Activated T-cell treated with anti-CD3 and anti-CD28 coated beads, Interleukin-2, amount 50 U/mL, for 24 hours (primary cell): ENCODE data around the gene OBSCN.
"Not testable (repeated sequence)": the region's sequence is repeated elsewhere in the genome, so short reads cannot be mapped to it uniquely, and the experiment has no call there.

Experiments
- DNase-seq: peaks from one replicate; pipeline ENCODE4 v3.0.0-alpha.2; 2020
- H3K27ac Mint-ChIP-seq: 2 replicates; pipeline ENCODE4 v1.8.0; 2020; ENCODE audit warnings: mild to moderate bottlenecking, mixed read lengths
- H3K27me3 Mint-ChIP-seq: 2 replicates; pipeline ENCODE4 v1.8.0; 2020; ENCODE audit warnings: mixed read lengths
- H3K36me3 Mint-ChIP-seq: 2 replicates; pipeline ENCODE4 v1.8.0; 2020; ENCODE audit warnings: low read depth, mixed read lengths
- H3K4me1 Mint-ChIP-seq: 2 replicates; pipeline ENCODE4 v1.8.0; 2020; ENCODE audit warnings: low read depth, mixed read lengths
- H3K4me3 Mint-ChIP-seq: 2 replicates; pipeline ENCODE4 v1.8.0; 2020; ENCODE audit warnings: mild to moderate bottlenecking, moderate library complexity, mixed read lengths
- H3K9me3 Mint-ChIP-seq: 2 replicates; pipeline ENCODE4 v1.8.0; 2020; ENCODE audit warnings: mixed read lengths

Gene OBSCN

GRCh38 chr1:228219962-228220780, 12.3 kb downstream of the OBSCN start:
- Mint-ChIP-seq H3K4me3 (no peak overlapping the region), H3K9me3 (peaks cover 3% of the 10 kb centered on the region), H3K27ac (no peak overlapping the region), H3K36me3 (peaks cover 70% of the 10 kb centered on the region), H3K4me1 (no peaks in the 10 kb centered on the region), H3K27me3 (no peaks in the 10 kb centered on the region)
- no peak for DNase-seq

- not testable (repeated sequence) for DNase-seq, H3K27me3 Mint-ChIP-seq, H3K9me3 Mint-ChIP-seq, H3K4me3 Mint-ChIP-seq, H3K4me1 Mint-ChIP-seq, H3K27ac Mint-ChIP-seq
- H3K36me3 Mint-ChIP-seq = peaks cover 75% of the 10 kb centered on the region
Observed at GRCh38 chr1:228221097-228221496, 13.3 kb downstream of the OBSCN start.

GRCh38 chr1:228222548-228222947, 14.7 kb downstream of the OBSCN start:
- H3K36me3 Mint-ChIP-seq = peaks cover 80% of the 10 kb centered on the region

GRCh38 chr1:228224198-228225164, 16.6 kb downstream of the OBSCN start:
- H3K4me1 Mint-ChIP-seq = no peaks in the 10 kb centered on the region
- H3K36me3 Mint-ChIP-seq = peaks cover 79% of the 10 kb centered on the region
- H3K4me3 Mint-ChIP-seq = no peak overlapping the region
- no peak for DNase-seq
- no peaks in the 10 kb centered on the region for H3K27me3 Mint-ChIP-seq
- no peak overlapping the region for H3K27ac Mint-ChIP-seq
- peaks cover 6% of the 10 kb centered on the region for H3K9me3 Mint-ChIP-seq

More at GRCh38 chr1:228222548-228222947, 14.7 kb downstream of the OBSCN start:
- H3K9me3 Mint-ChIP-seq = peaks cover 6% of the 10 kb centered on the region
- no peaks in the 10 kb centered on the region for H3K4me1 Mint-ChIP-seq
- H3K27me3 Mint-ChIP-seq = no peaks in the 10 kb centered on the region
- no peak overlapping the region for H3K4me3 Mint-ChIP-seq
- no peak overlapping the region for H3K27ac Mint-ChIP-seq
- no peak for DNase-seq

GRCh38 chr1:228225165-228225710, 17.4 kb downstream of the OBSCN start:
- no peak overlapping the region for H3K4me3 Mint-ChIP-seq
- no peaks in the 10 kb centered on the region for H3K27me3 Mint-ChIP-seq
- no peaks in the 10 kb centered on the region for H3K4me1 Mint-ChIP-seq
- DNase-seq = no peak
- H3K36me3 Mint-ChIP-seq = peaks cover 77% of the 10 kb centered on the region
- H3K27ac Mint-ChIP-seq = no peak overlapping the region
- peaks cover 6% of the 10 kb centered on the region for H3K9me3 Mint-ChIP-seq

- no peaks in the 10 kb centered on the region for H3K27me3 Mint-ChIP-seq
- peaks cover 6% of the 10 kb centered on the region for H3K9me3 Mint-ChIP-seq
- H3K27ac Mint-ChIP-seq = no peak overlapping the region
- peaks cover 2% of the 10 kb centered on the region for H3K4me1 Mint-ChIP-seq
- H3K4me3 Mint-ChIP-seq = no peak overlapping the region
- DNase-seq = no peak
- H3K36me3 Mint-ChIP-seq = peaks cover 80% of the 10 kb centered on the region
Observed at GRCh38 chr1:228225740-228226139, 17.9 kb downstream of the OBSCN start.

- Mint-ChIP-seq H3K4me3 (no peak overlapping the region), H3K36me3 (peaks cover 80% of the 10 kb centered on the region), H3K27me3 (no peaks in the 10 kb centered on the region), H3K9me3 (peaks cover 6% of the 10 kb centered on the region), H3K27ac (no peak overlapping the region), H3K4me1 (peaks cover 2% of the 10 kb centered on the region)
- no peak for DNase-seq
Observed at GRCh38 chr1:228226141-228226874, 18.5 kb downstream of the OBSCN start.

- peaks cover 84% of the 10 kb centered on the region for H3K36me3 Mint-ChIP-seq
- no peaks in the 10 kb centered on the region for H3K27me3 Mint-ChIP-seq
- peaks cover 6% of the 10 kb centered on the region for H3K9me3 Mint-ChIP-seq
- no peak overlapping the region for H3K4me3 Mint-ChIP-seq
- peaks cover 2% of the 10 kb centered on the region for H3K4me1 Mint-ChIP-seq
- DNase-seq = no peak
- peak overlapping the region; percentile 45 for H3K27ac Mint-ChIP-seq
Observed at GRCh38 chr1:228226956-228227791, 19.3 kb downstream of the OBSCN start.

GRCh38 chr1:228228147-228228546, 20.3 kb downstream of the OBSCN start:
- not testable (repeated sequence) for H3K4me1 Mint-ChIP-seq, H3K4me3 Mint-ChIP-seq, H3K27me3 Mint-ChIP-seq, DNase-seq, H3K27ac Mint-ChIP-seq
- Mint-ChIP-seq H3K9me3 (peaks cover 10% of the 10 kb centered on the region), H3K36me3 (peaks cover 86% of the 10 kb centered on the region)

- Mint-ChIP-seq H3K4me1 (peaks cover 2% of the 10 kb centered on the region), H3K27me3 (no peaks in the 10 kb centered on the region), H3K36me3 (peaks cover 86% of the 10 kb centered on the region), H3K27ac (no peak overlapping the region), H3K4me3 (no peak overlapping the region), H3K9me3 (peaks cover 13% of the 10 kb centered on the region)
- DNase-seq = no peak
Observed at GRCh38 chr1:228228601-228229074, 20.8 kb downstream of the OBSCN start.

- Mint-ChIP-seq H3K4me3 (no peak overlapping the region), H3K4me1 (peaks cover 2% of the 10 kb centered on the region), H3K27me3 (no peaks in the 10 kb centered on the region), H3K36me3 (peaks cover 84% of the 10 kb centered on the region), H3K27ac (no peak overlapping the region), H3K9me3 (peaks cover 18% of the 10 kb centered on the region)
- DNase-seq = no peak
Observed at GRCh38 chr1:228231189-228231588, 23.3 kb downstream of the OBSCN start.

- Mint-ChIP-seq H3K27me3 (no peaks in the 10 kb centered on the region), H3K9me3 (peaks cover 25% of the 10 kb centered on the region), H3K27ac (no peak overlapping the region), H3K36me3 (peaks cover 82% of the 10 kb centered on the region), H3K4me3 (no peak overlapping the region), H3K4me1 (peaks cover 6% of the 10 kb centered on the region)
- no peak for DNase-seq
Observed at GRCh38 chr1:228233136-228233535, 25.3 kb downstream of the OBSCN start.

- H3K9me3 Mint-ChIP-seq = peaks cover 28% of the 10 kb centered on the region
- no peak overlapping the region for H3K4me3 Mint-ChIP-seq
- peaks cover 89% of the 10 kb centered on the region for H3K36me3 Mint-ChIP-seq
- H3K27ac Mint-ChIP-seq = no peak overlapping the region
- peaks cover 6% of the 10 kb centered on the region for H3K4me1 Mint-ChIP-seq
- H3K27me3 Mint-ChIP-seq = no peaks in the 10 kb centered on the region
- no peak for DNase-seq
Observed at GRCh38 chr1:228234921-228235320, 27.1 kb downstream of the OBSCN start.
